WTC11 (cell line): ENCODE data around the gene EYS.

ENCODE experiments used
- CBFB ChIP-seq: sonication (generic); formaldehyde crosslinking; IDR thresholded peaks from 2 replicates; pipeline ENCODE4 v1.8.1; 2022; ENCODE audit warnings: mild to moderate bottlenecking, low read depth, missing genetic modification reagents
- NFE2L1 ChIP-seq: sonication (generic); formaldehyde crosslinking; IDR thresholded peaks from 2 replicates; pipeline ENCODE4 v1.8.1; 2023; ENCODE audit warnings: missing genetic modification reagents
- TEAD1 ChIP-seq: sonication (generic); formaldehyde crosslinking; IDR thresholded peaks from 2 replicates; pipeline ENCODE4 v1.8.0; 2022; ENCODE audit warnings: mild to moderate bottlenecking, missing genetic modification reagents
- TF ChIP-seq, protein P1 (sequence below): sonication (generic); formaldehyde crosslinking; conservative IDR thresholded peaks from 2 replicates; pipeline ENCODE4 v1.8.1; 2022; ENCODE audit warnings: mild to moderate bottlenecking, missing genetic modification reagents
- TF ChIP-seq, protein P2 (sequence below): sonication (generic); formaldehyde crosslinking; IDR thresholded peaks from 2 replicates; pipeline ENCODE4 v1.8.0; 2022; ENCODE audit warnings: missing genetic modification reagents
- TF ChIP-seq, protein P3 (sequence below): fragments of 200-600 bp; IDR thresholded peaks from 2 replicates; pipeline ENCODE4 v1.8.0; 2022; ENCODE audit warnings: antibody characterized with exemption
- TF ChIP-seq, protein P4 (sequence below): sonication (generic); formaldehyde crosslinking; IDR thresholded peaks from 2 replicates; pipeline ENCODE4 v1.8.1; 2022; ENCODE audit warnings: low read depth, mild to moderate bottlenecking, moderate library complexity, missing genetic modification reagents, borderline replicate concordance

DNA sequence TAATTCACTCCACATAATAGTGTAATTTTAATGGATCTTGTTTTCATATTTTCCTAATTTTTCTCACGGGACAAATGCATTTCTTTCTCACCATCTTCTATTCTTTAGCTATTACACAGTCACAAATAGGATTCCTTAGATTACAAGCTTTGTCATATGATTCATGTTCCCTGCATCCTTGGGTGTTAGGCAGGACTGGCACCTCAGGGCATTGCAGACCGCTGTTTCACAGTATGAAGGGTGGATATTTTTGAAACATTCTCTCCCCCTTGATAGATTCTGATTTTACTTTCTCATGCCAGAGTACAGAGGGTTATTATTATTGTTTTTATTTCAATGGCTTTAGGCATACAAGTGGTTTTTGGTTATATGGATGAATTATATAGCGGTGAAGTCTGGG lies 1469.0 kb downstream of the EYS start:
- TF ChIP-seq, protein P1, sequence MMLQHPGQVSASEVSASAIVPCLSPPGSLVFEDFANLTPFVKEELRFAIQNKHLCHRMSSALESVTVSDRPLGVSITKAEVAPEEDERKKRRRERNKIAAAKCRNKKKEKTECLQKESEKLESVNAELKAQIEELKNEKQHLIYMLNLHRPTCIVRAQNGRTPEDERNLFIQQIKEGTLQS (CRISPR knock-in tag) = no peak
- TF ChIP-seq, protein P2, sequence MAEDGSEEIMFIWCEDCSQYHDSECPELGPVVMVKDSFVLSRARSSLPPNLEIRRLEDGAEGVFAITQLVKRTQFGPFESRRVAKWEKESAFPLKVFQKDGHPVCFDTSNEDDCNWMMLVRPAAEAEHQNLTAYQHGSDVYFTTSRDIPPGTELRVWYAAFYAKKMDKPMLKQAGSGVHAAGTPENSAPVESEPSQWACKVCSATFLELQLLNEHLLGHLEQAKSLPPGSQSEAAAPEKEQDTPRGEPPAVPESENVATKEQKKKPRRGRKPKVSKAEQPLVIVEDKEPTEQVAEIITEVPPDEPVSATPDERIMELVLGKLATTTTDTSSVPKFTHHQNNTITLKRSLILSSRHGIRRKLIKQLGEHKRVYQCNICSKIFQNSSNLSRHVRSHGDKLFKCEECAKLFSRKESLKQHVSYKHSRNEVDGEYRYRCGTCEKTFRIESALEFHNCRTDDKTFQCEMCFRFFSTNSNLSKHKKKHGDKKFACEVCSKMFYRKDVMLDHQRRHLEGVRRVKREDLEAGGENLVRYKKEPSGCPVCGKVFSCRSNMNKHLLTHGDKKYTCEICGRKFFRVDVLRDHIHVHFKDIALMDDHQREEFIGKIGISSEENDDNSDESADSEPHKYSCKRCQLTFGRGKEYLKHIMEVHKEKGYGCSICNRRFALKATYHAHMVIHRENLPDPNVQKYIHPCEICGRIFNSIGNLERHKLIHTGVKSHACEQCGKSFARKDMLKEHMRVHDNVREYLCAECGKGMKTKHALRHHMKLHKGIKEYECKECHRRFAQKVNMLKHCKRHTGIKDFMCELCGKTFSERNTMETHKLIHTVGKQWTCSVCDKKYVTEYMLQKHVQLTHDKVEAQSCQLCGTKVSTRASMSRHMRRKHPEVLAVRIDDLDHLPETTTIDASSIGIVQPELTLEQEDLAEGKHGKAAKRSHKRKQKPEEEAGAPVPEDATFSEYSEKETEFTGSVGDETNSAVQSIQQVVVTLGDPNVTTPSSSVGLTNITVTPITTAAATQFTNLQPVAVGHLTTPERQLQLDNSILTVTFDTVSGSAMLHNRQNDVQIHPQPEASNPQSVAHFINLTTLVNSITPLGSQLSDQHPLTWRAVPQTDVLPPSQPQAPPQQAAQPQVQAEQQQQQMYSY = no peak
- TF ChIP-seq NFE2L1 (CRISPR knock-in tag) (no peak), CBFB (CRISPR knock-in tag) (no peak), TEAD1 (CRISPR knock-in tag) (no peak)
- TF ChIP-seq, protein P3, sequence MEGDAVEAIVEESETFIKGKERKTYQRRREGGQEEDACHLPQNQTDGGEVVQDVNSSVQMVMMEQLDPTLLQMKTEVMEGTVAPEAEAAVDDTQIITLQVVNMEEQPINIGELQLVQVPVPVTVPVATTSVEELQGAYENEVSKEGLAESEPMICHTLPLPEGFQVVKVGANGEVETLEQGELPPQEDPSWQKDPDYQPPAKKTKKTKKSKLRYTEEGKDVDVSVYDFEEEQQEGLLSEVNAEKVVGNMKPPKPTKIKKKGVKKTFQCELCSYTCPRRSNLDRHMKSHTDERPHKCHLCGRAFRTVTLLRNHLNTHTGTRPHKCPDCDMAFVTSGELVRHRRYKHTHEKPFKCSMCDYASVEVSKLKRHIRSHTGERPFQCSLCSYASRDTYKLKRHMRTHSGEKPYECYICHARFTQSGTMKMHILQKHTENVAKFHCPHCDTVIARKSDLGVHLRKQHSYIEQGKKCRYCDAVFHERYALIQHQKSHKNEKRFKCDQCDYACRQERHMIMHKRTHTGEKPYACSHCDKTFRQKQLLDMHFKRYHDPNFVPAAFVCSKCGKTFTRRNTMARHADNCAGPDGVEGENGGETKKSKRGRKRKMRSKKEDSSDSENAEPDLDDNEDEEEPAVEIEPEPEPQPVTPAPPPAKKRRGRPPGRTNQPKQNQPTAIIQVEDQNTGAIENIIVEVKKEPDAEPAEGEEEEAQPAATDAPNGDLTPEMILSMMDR = no peak
- TF ChIP-seq, protein P4, sequence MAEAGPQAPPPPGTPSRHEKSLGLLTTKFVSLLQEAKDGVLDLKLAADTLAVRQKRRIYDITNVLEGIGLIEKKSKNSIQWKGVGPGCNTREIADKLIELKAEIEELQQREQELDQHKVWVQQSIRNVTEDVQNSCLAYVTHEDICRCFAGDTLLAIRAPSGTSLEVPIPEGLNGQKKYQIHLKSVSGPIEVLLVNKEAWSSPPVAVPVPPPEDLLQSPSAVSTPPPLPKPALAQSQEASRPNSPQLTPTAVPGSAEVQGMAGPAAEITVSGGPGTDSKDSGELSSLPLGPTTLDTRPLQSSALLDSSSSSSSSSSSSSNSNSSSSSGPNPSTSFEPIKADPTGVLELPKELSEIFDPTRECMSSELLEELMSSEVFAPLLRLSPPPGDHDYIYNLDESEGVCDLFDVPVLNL (CRISPR knock-in tag) = no peak
